ENCODE measurements around the gene NEDD4L. TPM values are rescaled to one million over a fixed set of nuclear protein-coding genes. Genes with fewer than 3 reads are reported as not detected.
"Not testable (repeated sequence)": the region's sequence is repeated elsewhere in the genome, so short reads cannot be mapped to it uniquely, and the experiment has no call there.

NEDD4L gene
- polyA plus RNA-seq, 1 donor, result 93.0 TPM

DNA sequence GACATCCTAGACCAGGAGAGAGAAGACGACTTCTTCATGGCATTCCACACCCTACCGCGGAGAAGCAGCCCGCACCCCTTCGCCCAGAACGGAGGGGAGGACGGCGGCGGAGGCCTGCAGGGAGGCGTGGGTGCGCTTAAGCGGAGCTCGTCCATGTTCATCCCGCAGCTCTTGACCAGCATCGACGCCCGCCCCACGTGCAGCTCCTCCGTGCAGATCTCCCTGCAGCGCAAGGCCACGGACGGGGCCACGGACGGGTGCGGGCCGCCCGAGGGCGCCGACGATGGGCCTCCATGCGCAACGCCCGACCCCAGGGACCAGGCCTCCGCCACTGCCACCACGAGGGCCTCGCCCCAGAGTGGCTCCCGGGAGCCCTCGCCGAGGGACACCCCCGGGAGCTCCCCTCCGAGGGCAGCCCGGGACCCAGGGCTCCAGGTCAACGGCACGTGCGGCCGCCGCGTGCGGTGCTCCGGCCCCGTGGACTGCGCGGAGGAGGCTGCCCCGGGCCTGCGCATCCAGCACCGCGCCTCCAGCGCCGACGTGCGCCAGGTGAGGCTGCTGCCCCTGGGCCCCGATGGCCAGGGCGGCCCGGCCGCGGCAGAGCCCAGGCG, 211.8 kb downstream of the NEDD4L start:
- Histone ChIP-seq H3K27me3 (ENCODE audit: control insufficient read depth, insufficient read depth, low read length) (no peaks in the 10 kb centered on the region), H3K4me3 (ENCODE audit: low read length) (no peak overlapping the region), H3K36me3 (ENCODE audit: control insufficient read depth, insufficient read depth, low read length) (peaks cover 14% of the 10 kb centered on the region), H3K27ac (ENCODE audit: low read length) (no peak overlapping the region), H3K9me3 (ENCODE audit: control insufficient read depth, low read depth, low read length) (peaks cover 9% of the 10 kb centered on the region), H3K4me1 (ENCODE audit: control insufficient read depth, insufficient read depth, low read length) (peaks cover 2% of the 10 kb centered on the region)
- no peak for DNase-seq
- 100% methylated on average over 1 of the region's 67 CpGs for WGBS (ENCODE audit: insufficient coverage, low lambda C conversion rate)

- no peak overlapping the region for H3K27ac ChIP-seq (ENCODE audit: low read length)
- no peaks in the 10 kb centered on the region for H3K27me3 ChIP-seq (ENCODE audit: control insufficient read depth, insufficient read depth, low read length)
- peaks cover 2% of the 10 kb centered on the region for H3K4me1 ChIP-seq (ENCODE audit: control insufficient read depth, insufficient read depth, low read length)
- H3K36me3 ChIP-seq (ENCODE audit: control insufficient read depth, insufficient read depth, low read length), result peaks cover 14% of the 10 kb centered on the region
- H3K9me3 ChIP-seq (ENCODE audit: control insufficient read depth, low read depth, low read length), result peaks cover 9% of the 10 kb centered on the region
- DNase-seq, result no peak
- no peak overlapping the region for H3K4me3 ChIP-seq (ENCODE audit: low read length)
- 86% methylated on average over 1 of the region's 39 CpGs for WGBS (ENCODE audit: insufficient coverage, low lambda C conversion rate)
Measured at GRCh38 chr18:58256316-58257080, 212.5 kb downstream of the NEDD4L start.

GRCh38 chr18:58257461-58257860, 213.4 kb downstream of the NEDD4L start:
- 60% methylated on average over 1 of the region's 9 CpGs for WGBS (ENCODE audit: insufficient coverage, low lambda C conversion rate)
- no peak overlapping the region for H3K27ac ChIP-seq (ENCODE audit: low read length)
- H3K27me3 ChIP-seq (ENCODE audit: control insufficient read depth, insufficient read depth, low read length), result no peaks in the 10 kb centered on the region
- no peak overlapping the region for H3K4me3 ChIP-seq (ENCODE audit: low read length)
- H3K9me3 ChIP-seq (ENCODE audit: control insufficient read depth, low read depth, low read length), result peaks cover 9% of the 10 kb centered on the region
- H3K4me1 ChIP-seq (ENCODE audit: control insufficient read depth, insufficient read depth, low read length), result peaks cover 10% of the 10 kb centered on the region
- DNase-seq, result no peak
- peaks cover 11% of the 10 kb centered on the region for H3K36me3 ChIP-seq (ENCODE audit: control insufficient read depth, insufficient read depth, low read length)

DNA sequence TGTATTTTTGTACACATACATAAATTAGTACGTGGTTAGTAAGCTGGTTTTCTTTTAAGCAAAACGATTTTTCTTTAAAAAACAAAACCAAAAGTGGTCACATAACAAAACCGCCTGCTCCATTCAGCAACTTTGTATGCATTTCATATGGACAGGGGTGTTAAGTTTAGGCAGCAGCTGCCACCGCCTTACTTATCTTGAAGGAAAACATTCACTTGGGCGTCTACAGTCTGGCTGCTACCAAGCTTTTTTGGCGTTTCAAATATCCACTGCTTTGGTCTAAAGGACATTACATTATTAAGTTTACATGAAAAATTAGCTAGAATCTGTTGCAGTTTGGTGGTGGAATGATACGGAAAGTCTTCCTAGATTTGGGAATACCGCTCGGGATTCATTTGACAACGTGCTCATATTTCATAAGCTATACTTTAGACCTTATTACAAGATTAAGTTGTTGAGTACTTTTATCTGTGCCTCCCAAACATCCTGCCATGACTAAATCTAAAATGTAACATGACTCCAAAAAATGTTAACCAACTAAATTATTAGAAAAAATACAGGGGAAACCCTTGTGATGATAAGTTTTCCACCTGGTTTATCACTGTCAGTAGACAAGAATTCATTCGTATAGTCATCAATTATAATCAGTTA, 214.8 kb downstream of the NEDD4L start:
- H3K27ac ChIP-seq (ENCODE audit: low read length), result no peak overlapping the region
- DNase-seq, result no peak
- 83% methylated on average over 2 of the region's 11 CpGs for WGBS (ENCODE audit: insufficient coverage, low lambda C conversion rate)
- H3K4me3 ChIP-seq (ENCODE audit: low read length), result no peak overlapping the region
- peaks cover 17% of the 10 kb centered on the region for H3K4me1 ChIP-seq (ENCODE audit: control insufficient read depth, insufficient read depth, low read length)
- H3K36me3 ChIP-seq (ENCODE audit: control insufficient read depth, insufficient read depth, low read length), result peaks cover 11% of the 10 kb centered on the region
- H3K27me3 ChIP-seq (ENCODE audit: control insufficient read depth, insufficient read depth, low read length), result no peaks in the 10 kb centered on the region
- H3K9me3 ChIP-seq (ENCODE audit: control insufficient read depth, low read depth, low read length), result peaks cover 9% of the 10 kb centered on the region

GRCh38 chr18:58263055-58263957, 219.3 kb downstream of the NEDD4L start:
- H3K4me3 ChIP-seq (ENCODE audit: low read length), result no peak overlapping the region
- H3K36me3 ChIP-seq (ENCODE audit: control insufficient read depth, insufficient read depth, low read length), result no peaks in the 10 kb centered on the region
- peak in 1 of 2 donors; percentile 70 for DNase-seq
- no peaks in the 10 kb centered on the region for H3K27me3 ChIP-seq (ENCODE audit: control insufficient read depth, insufficient read depth, low read length)
- H3K9me3 ChIP-seq (ENCODE audit: control insufficient read depth, low read depth, low read length), result no peaks in the 10 kb centered on the region
- WGBS (ENCODE audit: insufficient coverage, low lambda C conversion rate), result no CpG with 5 or more reads among the region's 7 CpGs
- H3K4me1 ChIP-seq (ENCODE audit: control insufficient read depth, insufficient read depth, low read length), result peaks cover 25% of the 10 kb centered on the region
- H3K27ac ChIP-seq (ENCODE audit: low read length), result peak overlapping the region; percentile 82

DNA sequence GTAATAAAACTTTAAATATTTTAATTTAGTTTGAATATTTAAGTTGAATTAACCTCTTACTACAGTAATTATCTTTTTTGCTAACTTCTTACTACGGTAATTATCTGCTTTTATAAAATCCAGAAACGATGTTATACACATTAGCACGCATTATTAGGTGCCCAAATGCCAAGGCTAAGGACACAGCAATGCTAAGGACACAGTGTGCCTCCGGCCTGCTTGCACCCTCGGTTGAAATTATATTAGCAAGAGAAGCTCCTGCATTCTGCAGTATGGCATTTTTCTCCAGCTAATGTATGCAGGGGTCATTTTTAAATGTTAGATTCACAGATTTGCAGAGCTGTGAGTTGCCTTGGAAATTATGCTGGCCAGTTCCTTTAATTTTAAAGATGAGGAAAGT, 220.0 kb downstream of the NEDD4L start:
- Histone ChIP-seq H3K36me3 (ENCODE audit: control insufficient read depth, insufficient read depth, low read length) (no peaks in the 10 kb centered on the region), H3K4me3 (ENCODE audit: low read length) (no peak overlapping the region), H3K27me3 (ENCODE audit: control insufficient read depth, insufficient read depth, low read length) (no peaks in the 10 kb centered on the region), H3K4me1 (ENCODE audit: control insufficient read depth, insufficient read depth, low read length) (peaks cover 25% of the 10 kb centered on the region), H3K27ac (ENCODE audit: low read length) (peak overlapping the region; percentile 82), H3K9me3 (ENCODE audit: control insufficient read depth, low read depth, low read length) (no peaks in the 10 kb centered on the region)
- 100% methylated on average over 3 of the region's 5 CpGs for WGBS (ENCODE audit: insufficient coverage, low lambda C conversion rate)
- no peak for DNase-seq

- Histone ChIP-seq H3K27ac (ENCODE audit: low read length) (peak overlapping the region; percentile 25), H3K36me3 (ENCODE audit: control insufficient read depth, insufficient read depth, low read length) (no peaks in the 10 kb centered on the region), H3K27me3 (ENCODE audit: control insufficient read depth, insufficient read depth, low read length) (no peaks in the 10 kb centered on the region), H3K4me3 (ENCODE audit: low read length) (no peak overlapping the region), H3K9me3 (ENCODE audit: control insufficient read depth, low read depth, low read length) (no peaks in the 10 kb centered on the region), H3K4me1 (ENCODE audit: control insufficient read depth, insufficient read depth, low read length) (peaks cover 26% of the 10 kb centered on the region)
- no CpG with 5 or more reads among the region's 2 CpGs for WGBS (ENCODE audit: insufficient coverage, low lambda C conversion rate)
- DNase-seq, result peak in 1 of 2 donors; percentile 72
Measured at GRCh38 chr18:58264840-58265239, 220.8 kb downstream of the NEDD4L start.

- H3K36me3 ChIP-seq (ENCODE audit: control insufficient read depth, insufficient read depth, low read length); H3K4me3 ChIP-seq (ENCODE audit: low read length); DNase-seq; H3K27ac ChIP-seq (ENCODE audit: low read length); H3K27me3 ChIP-seq (ENCODE audit: control insufficient read depth, insufficient read depth, low read length); H3K9me3 ChIP-seq (ENCODE audit: control insufficient read depth, low read depth, low read length): not testable (repeated sequence)
- H3K4me1 ChIP-seq (ENCODE audit: control insufficient read depth, insufficient read depth, low read length), result peaks cover 31% of the 10 kb centered on the region
- WGBS (ENCODE audit: insufficient coverage, low lambda C conversion rate), result no CpG with 5 or more reads among the region's 3 CpGs
Measured at GRCh38 chr18:58265489-58265888, 221.5 kb downstream of the NEDD4L start.

DNA sequence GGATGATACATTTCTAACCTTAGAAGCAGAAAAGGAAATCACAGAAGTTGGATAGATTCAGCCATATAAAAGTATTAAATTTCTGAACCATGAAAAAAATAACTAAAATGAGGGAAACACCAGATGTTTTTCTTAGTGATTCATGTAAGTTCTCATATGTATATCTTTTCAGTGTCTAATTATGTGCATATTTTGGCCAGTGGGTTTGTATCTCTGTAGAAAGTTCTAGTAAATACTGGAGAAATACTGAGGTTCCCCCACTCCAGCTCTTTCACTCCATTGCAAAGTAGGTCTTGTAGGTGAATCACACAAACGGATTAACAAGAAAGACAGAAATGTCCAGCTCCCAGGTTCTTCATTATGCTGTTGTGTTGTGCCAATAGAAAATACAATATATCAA, 222.3 kb downstream of the NEDD4L start:
- peaks cover 31% of the 10 kb centered on the region for H3K4me1 ChIP-seq (ENCODE audit: control insufficient read depth, insufficient read depth, low read length)
- H3K4me3 ChIP-seq (ENCODE audit: low read length), result no peak overlapping the region
- no peaks in the 10 kb centered on the region for H3K27me3 ChIP-seq (ENCODE audit: control insufficient read depth, insufficient read depth, low read length)
- WGBS (ENCODE audit: insufficient coverage, low lambda C conversion rate), result 100% methylated on average over 1 of the region's 1 CpG
- DNase-seq, result no peak
- no peaks in the 10 kb centered on the region for H3K36me3 ChIP-seq (ENCODE audit: control insufficient read depth, insufficient read depth, low read length)
- H3K27ac ChIP-seq (ENCODE audit: low read length), result no peak overlapping the region
- no peaks in the 10 kb centered on the region for H3K9me3 ChIP-seq (ENCODE audit: control insufficient read depth, low read depth, low read length)

DNA sequence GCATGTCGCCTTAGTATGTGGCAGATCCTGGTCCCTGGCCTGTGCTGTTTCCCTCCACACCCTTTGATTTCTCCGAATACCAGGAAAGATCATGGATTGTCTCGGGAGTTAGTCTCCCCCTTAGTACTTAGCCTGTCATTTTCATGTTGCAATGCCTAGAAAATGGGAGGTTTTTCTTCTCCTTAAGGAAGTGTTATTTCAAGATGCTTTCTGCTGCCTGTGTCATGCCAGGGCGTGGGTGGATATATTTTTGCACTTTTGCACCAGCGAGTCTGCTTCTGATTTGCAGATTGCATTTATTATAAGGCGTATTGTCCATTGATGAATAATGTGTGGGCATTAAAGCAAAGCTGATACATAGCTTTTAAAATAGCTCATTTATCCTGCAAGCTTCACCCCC, 223.5 kb downstream of the NEDD4L start:
- H3K27me3 ChIP-seq (ENCODE audit: control insufficient read depth, insufficient read depth, low read length), result no peaks in the 10 kb centered on the region
- no peaks in the 10 kb centered on the region for H3K9me3 ChIP-seq (ENCODE audit: control insufficient read depth, low read depth, low read length)
- H3K4me1 ChIP-seq (ENCODE audit: control insufficient read depth, insufficient read depth, low read length), result peaks cover 23% of the 10 kb centered on the region
- no peak for DNase-seq
- no peak overlapping the region for H3K4me3 ChIP-seq (ENCODE audit: low read length)
- no peaks in the 10 kb centered on the region for H3K36me3 ChIP-seq (ENCODE audit: control insufficient read depth, insufficient read depth, low read length)
- 76% methylated on average over 3 of the region's 6 CpGs for WGBS (ENCODE audit: insufficient coverage, low lambda C conversion rate)
- H3K27ac ChIP-seq (ENCODE audit: low read length), result no peak overlapping the region
